GM11168 (cell line): Measurements from ENCODE around the gene HABP2.

ENCODE experiments used
- in situ Hi-C: fragments of 300-500 bp; cut with MboI; formaldehyde crosslinking; loops from one replicate; pipeline ENCODE4 v1.12.0; 2022; ENCODE audit warnings: low sequenced_read_pairs; ENCODE audit not compliant: unreplicated experiment

Gene HABP2

DNA sequence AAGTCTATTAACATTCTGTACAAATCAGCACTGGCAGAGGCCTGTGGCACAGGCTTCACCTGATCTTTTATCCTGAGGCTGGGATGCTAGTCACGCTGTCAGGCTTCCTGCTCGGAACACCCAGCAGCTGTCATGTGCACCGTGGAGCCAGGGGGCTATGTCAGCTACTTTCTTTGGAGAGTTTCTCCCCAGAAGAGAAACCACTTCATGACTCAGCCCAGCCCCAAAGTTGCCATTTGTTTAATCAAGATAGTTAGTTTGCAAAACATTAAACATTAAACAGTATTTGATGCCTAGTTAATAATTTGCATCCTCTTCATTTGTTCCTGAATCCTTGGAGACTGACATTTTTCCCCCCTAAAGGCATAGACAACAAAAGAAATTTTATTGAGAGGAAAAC lies at the start of gene HABP2:
TSS of gene HABP2 (plus strand) at position 353 of the 400 bp plus-strand sequence. CDS start 69 bp downstream, outside the sequence.
- in situ Hi-C loops = no loop called here

GRCh38 chr10:113503930-113504329 lies 48.9 kb upstream of the HABP2 start:
- in situ Hi-C loops = no loop called here

GRCh38 chr10:113504423-113504822 lies 48.4 kb upstream of the HABP2 start:
- in situ Hi-C loops = no loop called here

DNA sequence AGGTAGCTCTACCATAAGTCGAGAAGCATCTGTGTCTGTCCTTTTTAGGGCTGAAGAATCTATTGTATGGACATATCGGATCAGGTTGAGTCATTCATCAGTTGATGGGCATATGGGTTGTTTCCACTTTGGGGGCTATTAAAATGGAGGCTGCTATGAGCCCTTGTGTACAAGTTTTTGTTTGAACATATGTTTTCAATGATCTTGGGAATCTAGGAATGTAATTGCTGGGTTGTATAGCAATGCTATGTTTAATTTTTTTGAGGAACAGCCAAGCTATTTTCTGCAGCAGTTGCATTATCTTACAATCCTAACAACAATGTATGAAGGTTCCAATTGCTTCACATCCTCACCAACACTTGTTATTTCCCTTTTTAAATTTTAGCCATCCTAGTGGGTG lies 46.4 kb upstream of the HABP2 start:
- in situ Hi-C loops = no loop called here

- in situ Hi-C loops = no loop called here
These were observed 41.4 kb upstream of the HABP2 start for GRCh38 chr10:113511419-113511818.

- in situ Hi-C loops = no loop called here
These were observed 37.7 kb upstream of the HABP2 start for GRCh38 chr10:113515161-113515560.

- in situ Hi-C loops = no loop called here
These were observed 37.3 kb upstream of the HABP2 start for GRCh38 chr10:113515601-113516000.

- in situ Hi-C loops = no loop called here
These were observed 36.8 kb upstream of the HABP2 start for GRCh38 chr10:113516061-113516460.

- in situ Hi-C loops = no loop called here
These were observed 35.5 kb upstream of the HABP2 start for GRCh38 chr10:113517165-113517900.

GRCh38 chr10:113517901-113518260 lies 35.0 kb upstream of the HABP2 start:
- in situ Hi-C loops = no loop called here

DNA sequence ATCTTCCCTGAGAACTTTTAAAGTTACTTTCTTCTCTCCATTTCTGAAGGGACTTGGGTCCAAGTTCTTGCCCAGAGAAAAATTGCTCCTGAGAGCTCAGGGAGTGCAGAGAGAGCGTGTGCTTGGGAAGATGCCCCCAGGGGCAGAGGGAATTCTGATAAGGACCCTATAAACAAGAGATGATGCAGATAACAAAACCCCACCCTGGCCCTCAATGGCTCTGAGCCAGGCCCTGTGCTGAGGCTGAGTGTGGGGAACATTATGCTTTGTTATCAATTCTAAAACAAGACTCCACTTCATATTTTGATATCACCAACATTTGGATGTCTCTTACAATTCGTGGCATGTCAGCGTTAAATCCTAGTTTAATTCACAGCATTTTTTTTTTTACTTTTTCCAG lies 34.4 kb upstream of the HABP2 start:
- in situ Hi-C loops = no loop called here

DNA sequence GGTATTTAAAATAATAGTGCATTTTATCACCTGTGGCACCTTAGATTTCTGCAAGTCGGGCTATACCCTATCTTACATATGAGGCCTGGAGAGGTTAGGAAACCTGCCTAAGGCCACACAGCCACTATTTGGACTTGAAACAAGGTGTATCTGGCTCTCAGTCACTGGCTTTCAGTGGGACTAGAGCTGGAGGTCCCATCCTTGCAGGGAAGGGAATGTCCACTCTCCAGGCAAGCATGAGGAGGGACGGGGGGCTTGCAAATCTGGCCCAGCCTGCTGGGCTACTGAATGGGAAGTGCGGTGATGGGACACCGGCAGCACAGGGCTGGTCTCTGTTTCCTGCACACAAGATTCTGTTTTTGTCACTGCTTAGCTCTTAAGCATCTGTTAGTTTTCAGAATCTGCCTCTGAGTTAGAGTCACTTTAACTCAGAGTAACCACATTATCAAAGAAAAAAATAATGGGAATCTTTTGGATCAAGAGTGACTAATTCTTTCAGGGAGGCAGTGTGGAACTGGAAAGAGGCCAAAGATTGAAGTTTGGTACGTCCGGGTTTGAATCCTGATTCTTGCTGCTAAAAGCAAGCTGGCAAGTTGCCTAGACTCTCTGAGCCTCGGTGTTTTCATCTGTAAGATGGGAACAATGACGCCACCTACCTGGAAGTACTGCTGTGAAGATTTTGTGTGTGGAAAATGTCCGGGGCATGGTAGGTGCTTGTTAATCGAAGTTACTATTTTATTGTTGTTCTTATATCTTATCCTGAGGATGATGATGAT lies 33.8 kb upstream of the HABP2 start:
- in situ Hi-C loops = no loop called here

DNA sequence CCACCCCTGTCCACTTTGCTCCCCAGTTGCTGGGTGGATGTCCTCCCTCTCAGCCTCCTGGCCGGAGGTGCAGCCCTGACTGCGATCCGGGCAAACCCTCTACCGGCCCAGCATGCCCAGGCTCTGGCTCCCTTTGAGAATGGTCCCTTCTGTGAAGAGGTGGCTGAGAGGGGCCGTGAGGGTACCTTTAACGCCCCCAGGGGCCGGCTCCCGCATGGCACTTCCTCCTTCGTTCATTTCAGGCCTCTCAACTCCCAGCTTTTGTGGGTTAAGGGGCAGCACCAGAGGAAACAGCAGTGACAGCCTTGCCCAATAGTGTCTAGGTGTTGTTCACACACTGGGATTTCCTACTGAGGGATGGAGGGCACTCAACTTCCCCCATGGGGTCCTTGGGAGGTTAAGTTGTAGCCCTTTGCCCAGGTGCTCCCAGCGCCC lies 33.2 kb upstream of the HABP2 start:
- in situ Hi-C loops = no loop called here

DNA sequence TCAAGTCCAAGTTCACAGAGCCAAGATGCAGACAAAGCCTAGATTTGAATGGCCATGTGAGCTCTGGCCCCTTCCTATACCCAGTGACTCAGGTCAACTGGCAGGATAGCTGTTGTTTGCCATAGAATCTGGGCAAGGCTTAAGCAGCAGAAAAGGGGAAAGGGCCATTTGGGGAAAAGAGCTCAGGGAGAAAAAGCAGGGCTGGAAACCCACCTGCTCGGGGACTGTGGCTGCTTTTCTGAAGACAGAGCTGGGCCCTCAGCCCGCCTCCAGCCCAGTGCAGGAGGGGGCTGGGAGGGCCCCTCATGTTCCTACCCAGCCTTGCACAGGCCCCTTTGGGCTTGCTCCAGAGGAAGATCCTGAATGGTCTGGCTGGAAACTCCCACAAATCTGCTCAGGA lies 32.6 kb upstream of the HABP2 start:
- in situ Hi-C loops = no loop called here

GRCh38 chr10:113520690-113521474 lies 32.0 kb upstream of the HABP2 start:
- in situ Hi-C loops = no loop called here

GRCh38 chr10:113521475-113521795 lies 31.4 kb upstream of the HABP2 start:
- in situ Hi-C loops = no loop called here

DNA sequence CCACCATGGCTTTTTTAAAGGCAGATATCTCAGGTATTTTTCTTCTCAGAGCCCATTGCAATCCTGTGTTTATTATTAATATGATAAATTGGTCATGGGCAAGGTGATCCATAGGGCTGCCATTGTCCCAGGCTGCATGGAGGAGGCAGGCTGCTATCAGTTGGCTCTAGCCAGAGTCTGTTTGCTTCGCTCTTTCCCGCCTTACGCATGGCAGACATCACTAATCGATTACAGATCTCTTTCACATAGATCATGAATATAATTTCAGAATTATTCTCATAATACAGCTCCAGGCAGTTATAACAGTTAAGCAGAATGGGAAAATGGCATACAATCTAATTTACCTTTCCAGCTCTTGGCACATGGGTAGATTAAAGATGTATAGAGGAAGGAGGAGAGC lies 30.4 kb upstream of the HABP2 start:
- in situ Hi-C loops = no loop called here

- in situ Hi-C loops = no loop called here
These were observed 29.8 kb upstream of the HABP2 start for GRCh38 chr10:113523071-113523470.

- in situ Hi-C loops = no loop called here
These were observed 29.2 kb upstream of the HABP2 start for GRCh38 chr10:113523628-113524027.

- in situ Hi-C loops = no loop called here
These were observed 28.7 kb upstream of the HABP2 start for GRCh38 chr10:113524120-113524519.
